ENCODE data around the gene ZP4.
"Not testable (repeated sequence)": the region's sequence is repeated elsewhere in the genome, so short reads cannot be mapped to it uniquely, and the experiment has no call there.

The ZP4 gene

DNA sequence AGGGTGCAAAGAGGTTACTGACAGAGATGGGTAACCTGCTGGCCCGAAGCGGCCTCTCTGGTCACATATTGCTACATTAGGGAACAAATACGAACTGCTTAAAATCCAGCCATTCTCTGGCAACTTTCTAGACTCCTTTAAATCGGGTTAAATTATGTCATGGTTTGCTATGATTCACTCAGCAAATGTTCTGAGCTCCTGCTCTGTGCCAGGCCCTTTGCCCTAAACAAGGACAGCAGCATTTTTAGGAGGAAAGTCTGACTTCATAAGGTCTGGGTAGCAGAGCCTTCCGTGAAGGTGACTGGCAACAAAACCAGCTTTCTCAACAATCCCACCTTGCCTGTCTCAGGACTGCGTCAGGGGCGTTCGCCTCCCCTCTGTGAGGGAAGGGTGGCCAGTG, 15.4 kb downstream of the ZP4 start:
- DNase-seq, result no peak

DNA sequence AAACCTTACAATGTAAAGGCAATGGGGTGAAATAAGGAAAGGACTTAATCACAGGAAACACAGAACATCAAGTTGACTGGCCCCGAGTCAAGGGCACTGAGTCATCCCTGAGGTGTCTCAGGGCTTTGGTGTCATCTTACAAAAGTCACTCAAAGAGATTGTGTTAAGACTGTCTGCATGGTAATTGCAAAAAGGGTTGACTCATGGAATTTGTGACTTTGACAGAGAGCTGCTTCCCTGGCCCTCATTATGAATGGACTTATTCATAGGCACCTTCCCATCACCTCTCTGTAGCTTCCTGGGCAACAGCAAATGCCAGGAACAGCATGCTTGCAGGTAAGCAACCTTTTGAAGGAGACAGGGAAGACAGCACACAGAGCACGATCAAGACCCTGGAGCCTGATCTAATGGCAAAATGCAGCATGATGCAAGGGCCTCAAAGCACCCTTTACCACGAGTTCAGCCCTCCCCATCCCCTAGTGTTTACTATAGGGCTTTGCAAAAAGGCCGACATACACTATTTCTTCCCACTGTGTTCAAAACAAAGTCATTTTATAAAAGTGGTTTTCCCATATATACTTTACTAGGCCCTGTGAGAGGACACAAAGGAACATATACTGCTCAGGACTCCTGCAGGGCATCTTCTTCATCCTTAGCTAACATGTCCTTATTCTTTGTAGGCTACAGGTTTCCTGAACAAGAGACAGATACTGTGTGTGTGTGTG, 17.1 kb downstream of the ZP4 start:
- DNase-seq, result no peak

DNA sequence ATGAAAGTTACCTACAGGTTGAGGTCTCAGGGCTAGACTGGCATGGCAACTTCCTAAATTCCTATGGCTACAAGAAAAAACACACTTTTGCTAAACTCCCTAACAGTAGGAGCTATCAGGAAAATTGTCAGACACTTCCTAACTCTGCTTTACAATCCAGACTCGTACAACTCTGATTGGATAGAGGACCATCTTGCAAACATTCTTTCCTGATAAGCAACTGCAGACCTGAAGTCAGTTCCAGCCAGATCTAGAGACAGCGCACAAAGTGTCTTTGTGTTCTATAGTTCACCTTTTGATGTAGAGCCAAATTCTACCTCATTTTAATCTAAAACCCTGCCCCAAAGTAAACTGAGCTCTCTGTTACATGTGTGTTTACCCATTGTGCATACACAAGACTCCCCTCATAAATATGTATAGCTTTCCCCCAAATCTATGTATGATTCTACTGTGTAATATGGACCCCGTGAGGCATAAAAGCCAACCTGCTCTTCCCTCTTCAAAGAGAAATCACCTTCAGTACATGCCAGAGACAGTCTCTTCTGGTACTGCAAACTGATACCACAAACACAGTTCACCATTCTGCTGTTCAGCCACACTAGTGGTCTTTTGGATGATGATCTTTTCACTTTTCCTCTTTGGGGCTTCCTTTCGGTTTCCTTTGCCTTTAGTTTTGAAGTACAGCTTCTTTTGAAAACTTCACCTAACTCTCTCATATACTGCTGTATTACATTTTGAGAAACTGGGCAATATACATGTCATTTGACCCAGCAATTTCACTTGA, 21.7 kb downstream of the ZP4 start:
- no peak for DNase-seq

DNA sequence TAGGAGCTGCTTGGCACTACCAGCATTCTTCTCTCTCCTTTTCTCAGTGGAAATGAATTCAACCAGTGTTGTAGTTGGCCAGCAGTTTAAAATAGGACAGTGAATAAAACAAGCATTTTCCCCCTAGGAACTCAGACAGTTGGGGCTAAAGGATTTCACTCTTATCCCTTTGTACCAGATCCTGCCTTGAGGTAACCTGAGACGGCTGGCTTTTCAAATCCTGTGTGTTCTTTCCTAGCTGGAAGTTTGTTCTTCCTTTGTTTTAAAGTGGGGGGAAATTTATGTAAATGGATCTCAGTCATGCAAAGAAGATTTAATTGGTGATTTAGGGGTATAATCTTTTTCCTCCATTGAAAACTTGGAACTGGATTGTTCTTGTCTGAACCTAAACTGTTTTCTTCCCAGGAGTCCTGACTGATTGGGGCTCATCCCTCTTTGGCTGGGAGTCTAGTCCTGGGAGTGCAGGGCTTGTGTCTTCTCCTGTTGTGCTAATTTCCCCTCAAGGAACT, 23.3 kb downstream of the ZP4 start:
- DNase-seq, result no peak

DNA sequence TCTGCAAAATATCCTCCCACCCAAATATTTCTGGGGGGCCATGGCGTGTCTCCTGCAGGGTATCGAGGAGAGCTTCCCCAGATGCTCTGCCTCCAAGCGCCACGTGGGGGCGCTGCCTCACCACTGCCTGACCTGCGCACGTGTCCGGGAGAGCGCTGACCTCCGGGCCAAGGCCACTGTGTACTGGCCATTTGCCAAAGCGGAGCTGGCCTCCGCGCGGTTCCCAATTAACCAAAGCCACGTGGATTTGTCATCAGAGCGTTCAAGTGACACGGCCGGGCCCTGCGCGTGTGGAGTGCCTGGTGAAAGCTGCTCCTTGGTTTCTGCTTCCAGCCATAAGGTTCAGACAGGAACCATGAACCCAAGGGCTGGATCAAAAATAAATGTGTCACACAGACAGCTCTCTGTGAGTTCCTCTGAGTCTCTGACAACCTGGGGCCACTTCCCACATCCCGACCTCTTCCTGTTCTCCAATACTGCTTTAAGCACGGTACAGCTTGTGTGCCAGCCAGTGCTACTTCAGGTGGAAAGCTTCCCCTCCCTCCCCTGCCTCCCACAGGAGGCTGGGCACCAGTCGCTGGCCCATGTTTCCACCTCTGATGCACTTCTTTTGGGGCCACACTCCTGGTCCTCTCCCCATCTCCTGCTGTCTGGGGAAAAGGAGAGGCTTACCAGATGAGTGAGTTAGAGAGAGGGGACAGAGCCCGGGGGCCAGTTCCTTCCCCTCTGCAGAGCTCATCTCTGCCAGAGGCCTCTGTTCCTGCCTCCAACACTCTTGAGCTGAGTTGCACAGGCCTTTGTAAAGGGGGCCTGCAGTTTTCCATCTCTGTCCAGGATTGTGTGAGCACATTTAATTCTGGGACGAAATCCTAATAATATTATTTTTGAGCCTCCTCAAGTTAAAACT, 26.1 kb downstream of the ZP4 start:
- no peak for DNase-seq

DNA sequence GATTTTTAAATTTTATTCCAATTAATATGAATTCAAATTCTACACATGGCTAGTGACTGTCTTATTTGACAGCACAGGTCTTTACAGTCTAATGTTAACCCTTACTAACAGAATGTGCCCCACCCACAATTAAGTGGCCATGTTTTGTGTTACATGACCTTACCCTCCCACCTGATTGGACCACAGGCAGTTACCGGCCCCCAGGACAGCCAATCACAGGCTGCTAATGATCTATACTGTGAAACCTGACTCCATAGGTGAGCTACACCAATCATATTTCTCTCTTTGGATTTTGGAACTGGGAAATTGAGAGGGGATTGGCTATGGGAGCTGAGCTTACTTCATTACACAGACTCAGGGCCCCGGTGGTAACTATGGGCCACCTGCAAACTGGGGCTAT, 27.5 kb downstream of the ZP4 start:
- no peak for DNase-seq

DNA sequence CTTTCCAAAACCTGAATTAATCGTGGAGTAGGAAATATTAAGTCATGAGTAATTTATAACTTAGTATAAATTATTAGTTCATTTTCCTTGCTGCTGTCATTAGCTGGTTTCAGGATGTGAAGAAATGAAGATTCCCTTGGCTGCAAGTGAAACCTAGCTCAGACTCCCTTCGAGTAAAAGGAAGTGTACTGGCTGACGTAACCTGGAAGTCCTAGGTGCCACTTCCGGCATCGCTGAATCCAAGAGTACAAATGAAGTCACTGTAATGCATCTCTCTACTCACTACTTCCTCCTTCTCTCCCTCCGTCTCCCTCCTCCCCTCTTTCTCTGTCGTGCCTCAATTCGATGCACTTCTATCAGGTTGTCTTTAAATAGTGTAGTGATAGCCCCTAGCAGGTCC, 28.8 kb downstream of the ZP4 start:
- no peak for DNase-seq

DNA sequence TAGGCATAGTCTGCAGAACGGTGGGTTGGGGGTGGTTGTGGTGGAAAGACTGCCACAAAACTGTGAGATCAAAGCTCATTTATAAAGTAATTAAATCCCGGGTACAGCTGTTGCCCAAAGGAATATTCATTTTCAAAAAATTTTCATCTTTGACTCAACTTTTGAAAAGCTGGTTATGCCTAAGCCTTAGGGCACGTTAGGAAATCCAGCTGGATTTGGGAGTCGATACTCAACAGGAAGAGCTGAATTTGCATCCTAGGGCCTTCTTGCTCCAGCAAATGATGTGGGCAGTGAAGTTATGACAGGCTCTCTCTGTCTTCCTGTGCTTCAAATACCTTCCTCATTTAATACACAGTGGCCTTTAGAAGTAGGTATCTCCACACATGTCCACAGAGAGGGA, 31.7 kb downstream of the ZP4 start:
- no peak for DNase-seq

DNA sequence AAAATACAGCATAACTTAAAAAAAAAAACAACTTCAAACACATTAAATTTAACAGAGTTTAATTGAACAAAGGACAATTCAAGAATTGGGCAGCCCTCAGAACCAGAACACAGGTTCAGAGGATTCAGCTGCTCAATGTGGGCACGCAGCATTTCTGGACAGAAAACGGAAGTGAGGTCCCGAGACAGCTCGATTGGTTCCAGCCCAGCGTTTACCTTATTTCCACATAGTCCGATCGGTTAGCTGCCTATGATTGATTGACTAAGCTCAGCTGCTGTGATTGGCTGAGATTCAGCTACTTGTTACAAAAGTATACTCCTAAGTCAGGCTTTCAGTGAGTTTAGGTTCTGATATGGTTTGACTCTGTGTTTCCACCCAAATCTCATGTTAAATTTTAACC, 33.3 kb downstream of the ZP4 start:
- DNase-seq, result no peak

DNA sequence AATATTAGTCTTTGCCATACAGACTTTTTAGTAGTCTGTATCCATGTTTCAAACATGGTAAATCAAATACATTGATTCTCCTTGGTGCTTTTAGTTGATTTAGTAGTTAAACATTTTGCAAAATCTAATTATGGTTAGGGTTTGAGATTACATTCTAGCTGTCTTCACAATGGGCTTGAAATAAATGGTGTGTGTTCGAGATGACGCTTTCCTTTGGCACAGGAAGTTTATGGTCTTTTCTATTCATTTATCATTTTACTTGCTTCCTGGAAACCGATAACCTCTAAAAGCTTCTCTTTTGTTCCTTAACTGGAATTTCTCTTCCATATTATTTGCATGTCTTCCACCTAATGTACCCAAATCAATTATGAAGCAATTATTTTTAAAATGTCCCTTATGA, 38.4 kb downstream of the ZP4 start:
- DNase-seq, result no peak

DNA sequence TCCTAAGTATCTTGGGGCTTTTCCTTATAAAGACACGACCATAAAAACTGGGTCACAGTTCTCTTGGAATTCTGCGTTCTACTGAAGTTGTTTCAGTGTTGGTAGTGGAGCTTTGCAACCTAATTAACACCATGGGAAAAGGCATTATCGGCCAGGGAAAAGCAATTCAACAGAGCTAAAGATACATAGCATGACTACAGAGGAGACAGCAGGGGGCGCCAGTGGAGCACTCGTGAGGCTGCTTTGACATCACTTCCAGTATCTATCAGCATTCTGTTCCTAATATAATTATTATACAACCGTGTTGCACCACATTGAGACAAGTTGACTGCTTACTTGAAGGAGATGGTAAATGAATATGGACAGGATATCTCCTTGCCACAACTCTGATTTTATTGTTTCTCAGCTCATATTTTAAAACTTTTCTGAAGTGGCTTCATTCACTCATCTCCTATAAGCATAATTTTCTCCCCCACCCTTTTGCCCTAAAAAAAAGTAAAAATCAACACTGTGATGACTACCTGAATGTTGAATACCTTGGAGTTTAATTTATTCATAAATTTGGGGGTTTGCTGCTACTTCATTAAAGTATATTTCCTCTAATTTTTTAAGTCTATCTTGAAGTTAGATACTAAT, 39.4 kb downstream of the ZP4 start:
- DNase-seq, result no peak

DNA sequence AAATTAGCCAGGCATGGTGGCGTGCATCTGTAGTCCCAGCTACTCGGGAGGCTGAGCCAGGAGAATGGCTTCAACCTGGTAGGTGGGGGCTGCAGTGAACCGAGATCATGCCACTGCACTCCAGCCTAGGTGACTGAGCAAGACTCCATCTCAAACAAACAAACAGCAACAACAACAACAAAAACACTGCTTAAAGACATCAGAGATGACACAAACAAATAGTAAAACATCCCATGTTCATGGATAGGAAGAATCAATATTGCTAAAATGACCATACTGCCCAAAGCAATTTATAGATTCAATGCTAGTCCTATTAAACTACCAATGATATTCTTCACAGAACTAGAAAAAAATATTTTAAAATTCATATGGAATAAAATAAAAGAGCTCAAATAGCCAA, 47.2 kb downstream of the ZP4 start:
- DNase-seq, result not testable (repeated sequence)

DNA sequence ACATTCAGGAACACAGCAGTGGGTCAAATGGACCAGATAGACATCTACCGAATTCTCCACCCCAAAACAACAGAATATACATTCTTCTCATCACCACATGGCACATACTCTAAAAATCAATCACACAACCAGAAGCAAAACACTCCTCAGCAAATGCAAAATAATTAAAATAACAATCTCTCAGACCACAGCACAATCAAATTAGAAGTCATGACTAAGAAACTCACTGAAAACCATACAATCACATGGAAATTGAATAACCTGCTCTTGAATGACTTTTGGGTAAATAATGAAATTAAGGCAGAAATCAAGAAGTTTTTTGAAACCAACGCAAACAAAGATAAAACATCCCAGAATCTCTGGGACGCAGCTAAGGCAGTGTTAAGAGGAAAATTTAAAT, 49.2 kb downstream of the ZP4 start:
- no peak for DNase-seq

DNA sequence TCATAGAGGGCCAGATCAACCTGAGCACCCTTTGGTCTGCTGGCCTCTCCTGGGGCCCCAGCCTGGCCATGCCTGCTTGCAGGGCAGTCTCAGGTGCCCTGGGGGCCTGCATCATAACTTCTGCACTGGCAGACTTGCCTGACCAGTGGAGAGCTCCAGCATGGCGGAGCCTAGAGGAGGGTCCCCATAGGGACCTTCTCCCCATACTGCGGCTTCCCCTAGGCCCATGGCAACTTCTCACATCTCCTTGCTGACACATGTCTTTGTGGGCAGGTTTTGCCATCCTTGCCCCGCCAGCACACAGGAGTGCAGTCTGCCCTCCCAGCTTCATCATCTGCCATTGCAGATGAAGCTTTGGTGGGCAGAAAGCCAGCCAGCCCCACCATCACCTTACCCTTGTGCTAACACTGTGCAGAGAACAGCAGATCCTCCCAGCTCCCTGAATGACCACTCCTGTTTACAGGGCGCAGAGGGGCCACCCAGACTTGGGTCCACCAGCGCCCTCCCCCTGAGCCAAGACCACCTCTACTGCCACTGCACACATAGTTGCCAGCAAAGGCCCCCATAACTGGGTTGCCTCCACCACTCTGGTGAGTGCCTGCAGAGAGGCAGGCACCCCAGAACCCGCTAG, 51.7 kb downstream of the ZP4 start:
- no peak for DNase-seq

DNA sequence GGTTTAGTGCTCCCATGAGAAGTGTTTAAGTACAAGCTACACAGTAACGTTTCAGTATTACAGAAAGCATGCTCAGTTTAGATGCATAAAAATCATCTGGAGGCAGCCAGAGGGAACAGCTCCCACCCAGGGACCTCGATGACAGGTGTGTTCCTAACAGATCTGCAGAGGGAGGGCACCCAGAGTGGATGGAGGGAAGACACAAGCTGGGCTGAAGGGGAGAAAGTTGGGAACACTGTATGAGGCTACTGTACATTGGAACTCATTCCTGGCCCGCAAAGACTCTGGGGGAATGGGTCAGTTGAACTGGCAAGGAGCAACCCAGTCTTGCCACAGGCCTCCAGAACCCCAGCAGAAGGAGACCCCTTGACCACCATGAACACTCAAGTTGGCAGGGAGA, 52.4 kb downstream of the ZP4 start:
- no peak for DNase-seq

DNA sequence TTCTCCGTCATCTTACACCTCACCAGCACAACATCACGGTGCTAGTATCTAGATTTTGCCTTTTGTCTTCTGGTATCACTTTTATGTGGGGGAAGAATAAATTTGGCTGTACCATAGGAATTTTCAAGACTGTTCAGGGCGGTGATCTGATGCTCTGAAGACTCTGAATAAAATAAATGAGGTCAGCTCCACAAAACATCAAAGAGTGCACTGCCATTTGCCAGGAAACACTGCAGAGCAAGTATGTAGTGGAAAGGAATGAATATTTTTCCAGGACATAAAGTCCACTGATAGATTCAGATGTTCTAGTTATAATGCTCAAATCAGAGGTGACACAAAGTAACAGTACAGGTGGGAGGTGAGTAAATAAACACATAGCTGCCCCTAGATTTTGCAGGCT, 56.3 kb downstream of the ZP4 start:
- no peak for DNase-seq

DNA sequence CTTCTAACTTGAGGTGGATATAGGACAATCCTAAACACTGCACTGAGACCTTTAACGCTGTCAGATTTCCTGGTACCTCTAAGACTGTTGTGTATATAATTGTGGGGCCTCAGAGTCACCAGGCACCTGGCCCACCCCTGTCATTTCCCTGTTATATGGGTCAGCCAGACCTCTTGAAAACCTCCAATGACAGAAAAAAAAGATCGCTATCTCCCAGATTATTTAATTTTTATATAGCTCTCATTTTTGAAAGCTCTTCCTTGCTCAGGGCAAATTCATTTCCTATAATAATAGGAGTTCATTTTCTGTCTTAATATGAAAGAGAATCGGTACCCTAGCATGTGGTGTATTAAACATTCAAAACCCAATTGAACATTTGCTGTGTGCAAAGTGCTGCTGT, 56.7 kb downstream of the ZP4 start:
- no peak for DNase-seq

DNA sequence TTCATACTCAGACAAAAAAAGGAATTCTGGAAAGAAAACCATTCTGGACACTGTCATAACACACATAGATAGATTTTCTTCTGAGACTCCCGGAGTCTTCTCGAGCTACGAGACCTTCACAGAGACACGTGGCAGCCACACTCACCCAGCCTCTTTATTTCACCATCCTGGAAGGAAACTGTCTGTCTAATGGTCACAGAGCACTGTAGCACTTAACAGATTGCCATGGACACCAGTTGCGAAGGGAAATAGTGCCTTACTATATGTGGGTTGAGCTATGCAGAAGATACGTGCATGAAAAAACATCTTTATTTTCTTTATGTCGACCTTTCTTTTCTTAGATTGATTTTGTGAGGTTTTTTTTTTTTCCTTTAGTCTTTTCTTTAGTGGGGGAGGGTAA, 57.9 kb downstream of the ZP4 start:
- no peak for DNase-seq

Measured in activated naive CD4-positive, alpha-beta T cell (primary cell).